Measurements from ENCODE around the gene SORCS1. TPM values are rescaled to one million over a fixed set of nuclear protein-coding genes. Genes with fewer than 3 reads are reported as not detected.
A peak's percentile ranks its signal among the peaks of the same experiment; 100 is the strongest.

SORCS1 gene
- total RNA-seq, 2 experiments from 2014 or later, result not detected

DNA sequence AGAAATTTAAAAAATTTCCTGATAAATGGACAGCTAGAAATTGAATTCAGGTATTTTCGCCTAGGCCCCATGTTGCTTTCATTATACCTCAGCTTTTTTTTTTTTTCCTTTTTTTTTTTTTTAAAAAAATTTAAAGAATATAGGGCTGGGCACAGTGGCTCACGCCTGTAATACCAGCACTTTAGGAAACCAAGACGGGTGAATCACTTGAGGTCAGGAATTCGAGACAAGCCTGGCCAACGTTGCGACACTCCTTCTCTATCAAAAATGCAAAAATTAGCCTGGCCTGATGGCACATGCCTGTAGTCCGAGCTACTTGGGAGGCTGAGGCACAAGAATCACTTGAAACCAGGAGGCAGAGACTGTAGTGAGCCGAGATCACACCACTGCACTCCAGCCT is 334.0 kb downstream of the SORCS1 start:
- Mint-ChIP-seq H3K27ac (no peak overlapping the region), H3K27me3 (no peaks in the 10 kb centered on the region), H3K9me3 (no peaks in the 10 kb centered on the region), H3K4me3 (no peak overlapping the region), H3K4me1 (ENCODE audit: low read depth) (no peaks in the 10 kb centered on the region), H3K36me3 (ENCODE audit: low read depth) (no peaks in the 10 kb centered on the region)
- DNase-seq, result peak in 2 of 14 experiments; percentile 6 to 20
- H3K27ac ChIP-seq (ENCODE audit: low read depth in 1 of 2, low read length in 2 of 2), result no peak overlapping the region
- H3K9me3 ChIP-seq (ENCODE audit: control insufficient read depth in 1 of 2, insufficient read depth in 1 of 2, low read length in 2 of 2), result peaks cover 0 to 2% of the 10 kb centered on the region in 2 experiments
- no peaks in the 10 kb centered on the region for H3K36me3 ChIP-seq (ENCODE audit: insufficient read depth, low read length)
- H3K27me3 ChIP-seq (ENCODE audit: control insufficient read depth in 1 of 2, insufficient read depth in 2 of 2, low read length in 2 of 2), result no peaks in the 10 kb centered on the region
- no peaks in the 10 kb centered on the region for H3K4me1 ChIP-seq (ENCODE audit: insufficient read depth, low read length)
- no peak overlapping the region for H3K4me3 ChIP-seq (ENCODE audit: low read length)
- ChIA-PET CTCF (interaction anchor here (0.6 kb wide), 1 partner anchor 32 kb away, joined by 3 read pairs; no protein-coding TSS in a partner anchor), POLR2A (no interaction called here)
- ATAC-seq (ENCODE audit: poor library complexity), result no peak
- intact Hi-C loops (cut with DNase I, micrococcal nuclease), result no loop called here
- TF ChIP-seq, protein P1, sequence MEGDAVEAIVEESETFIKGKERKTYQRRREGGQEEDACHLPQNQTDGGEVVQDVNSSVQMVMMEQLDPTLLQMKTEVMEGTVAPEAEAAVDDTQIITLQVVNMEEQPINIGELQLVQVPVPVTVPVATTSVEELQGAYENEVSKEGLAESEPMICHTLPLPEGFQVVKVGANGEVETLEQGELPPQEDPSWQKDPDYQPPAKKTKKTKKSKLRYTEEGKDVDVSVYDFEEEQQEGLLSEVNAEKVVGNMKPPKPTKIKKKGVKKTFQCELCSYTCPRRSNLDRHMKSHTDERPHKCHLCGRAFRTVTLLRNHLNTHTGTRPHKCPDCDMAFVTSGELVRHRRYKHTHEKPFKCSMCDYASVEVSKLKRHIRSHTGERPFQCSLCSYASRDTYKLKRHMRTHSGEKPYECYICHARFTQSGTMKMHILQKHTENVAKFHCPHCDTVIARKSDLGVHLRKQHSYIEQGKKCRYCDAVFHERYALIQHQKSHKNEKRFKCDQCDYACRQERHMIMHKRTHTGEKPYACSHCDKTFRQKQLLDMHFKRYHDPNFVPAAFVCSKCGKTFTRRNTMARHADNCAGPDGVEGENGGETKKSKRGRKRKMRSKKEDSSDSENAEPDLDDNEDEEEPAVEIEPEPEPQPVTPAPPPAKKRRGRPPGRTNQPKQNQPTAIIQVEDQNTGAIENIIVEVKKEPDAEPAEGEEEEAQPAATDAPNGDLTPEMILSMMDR (IDR thresholded peaks at IDR 0.05), result no peak

DNA sequence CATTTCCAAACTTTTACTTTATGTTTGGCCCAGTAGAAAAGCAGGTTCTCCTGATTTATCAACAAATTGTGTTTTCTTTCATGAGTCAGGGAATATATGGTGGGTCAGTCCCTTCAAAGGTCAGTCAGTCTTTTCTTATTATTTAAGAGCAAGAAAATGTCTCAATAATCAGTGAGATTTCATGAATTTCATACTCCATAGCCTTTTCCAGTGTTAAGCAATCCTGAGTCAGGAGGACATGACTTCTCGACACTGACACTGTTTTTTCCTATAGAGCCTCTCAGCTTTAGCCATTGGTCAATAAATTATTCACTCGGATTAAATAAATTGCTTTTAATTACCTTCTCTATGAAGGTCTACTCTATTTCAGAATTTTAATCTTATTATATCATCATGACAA is 334.5 kb downstream of the SORCS1 start:
- no peak overlapping the region for H3K4me3 Mint-ChIP-seq
- no peaks in the 10 kb centered on the region for H3K27me3 Mint-ChIP-seq
- H3K4me1 Mint-ChIP-seq (ENCODE audit: low read depth), result no peaks in the 10 kb centered on the region
- ChIA-PET POLR2A (no interaction called here), CTCF (no interaction called here)
- TF ChIP-seq, protein P1 (IDR thresholded peaks at IDR 0.05), result no peak
- Histone ChIP-seq H3K9me3 (ENCODE audit: control insufficient read depth in 1 of 2, insufficient read depth in 1 of 2, low read length in 2 of 2) (peaks cover 0 to 4% of the 10 kb centered on the region in 2 experiments), H3K27ac (ENCODE audit: low read depth in 1 of 2, low read length in 2 of 2) (no peak overlapping the region), H3K4me3 (ENCODE audit: low read length) (no peak overlapping the region), H3K36me3 (ENCODE audit: insufficient read depth, low read length) (no peaks in the 10 kb centered on the region), H3K4me1 (ENCODE audit: insufficient read depth, low read length) (no peaks in the 10 kb centered on the region), H3K27me3 (ENCODE audit: control insufficient read depth in 1 of 2, insufficient read depth in 2 of 2, low read length in 2 of 2) (no peaks in the 10 kb centered on the region)
- H3K36me3 Mint-ChIP-seq (ENCODE audit: low read depth), result no peaks in the 10 kb centered on the region
- H3K27ac Mint-ChIP-seq, result no peak overlapping the region
- DNase-seq, result peak in 1 of 14 experiments; percentile 6
- no peak for ATAC-seq (ENCODE audit: poor library complexity)
- H3K9me3 Mint-ChIP-seq, result no peaks in the 10 kb centered on the region
- intact Hi-C loops (cut with DNase I, micrococcal nuclease), result no loop called here

DNA sequence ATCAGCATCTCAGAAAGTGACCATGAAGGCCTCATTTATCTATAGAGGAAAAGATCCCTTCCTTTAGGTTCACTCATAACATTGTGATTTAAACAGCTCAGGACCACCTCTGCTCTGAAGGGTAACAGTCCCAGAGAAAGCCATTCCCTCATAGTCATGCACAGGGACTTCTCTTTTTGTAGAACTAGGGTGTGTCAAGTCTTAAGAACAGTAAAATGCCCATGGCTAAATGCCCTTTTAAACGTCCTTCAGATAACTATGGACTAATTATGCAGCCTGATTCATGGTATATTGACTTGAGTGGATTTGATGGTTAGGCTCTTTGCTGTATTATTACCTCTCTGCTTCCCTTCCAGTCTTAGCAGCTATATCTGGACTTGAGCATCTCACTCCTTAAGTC is 337.8 kb downstream of the SORCS1 start:
- ATAC-seq (ENCODE audit: poor library complexity) (no peak), DNase-seq (no peak)
- H3K36me3 ChIP-seq (ENCODE audit: insufficient read depth, low read length), result no peaks in the 10 kb centered on the region
- no peaks in the 10 kb centered on the region for H3K27me3 ChIP-seq (ENCODE audit: control insufficient read depth in 1 of 2, insufficient read depth in 2 of 2, low read length in 2 of 2)
- no peaks in the 10 kb centered on the region for H3K4me1 Mint-ChIP-seq (ENCODE audit: low read depth)
- H3K4me3 ChIP-seq (ENCODE audit: low read length), result no peak overlapping the region
- no peak overlapping the region for H3K27ac ChIP-seq (ENCODE audit: low read depth in 1 of 2, low read length in 2 of 2)
- no peaks in the 10 kb centered on the region for H3K27me3 Mint-ChIP-seq
- POLR2A ChIA-PET, result no interaction called here
- no peak overlapping the region for H3K4me3 Mint-ChIP-seq
- H3K9me3 Mint-ChIP-seq, result no peaks in the 10 kb centered on the region
- H3K4me1 ChIP-seq (ENCODE audit: insufficient read depth, low read length), result no peaks in the 10 kb centered on the region
- intact Hi-C loops (cut with DNase I, micrococcal nuclease), result no loop called here
- no peaks in the 10 kb centered on the region for H3K36me3 Mint-ChIP-seq (ENCODE audit: low read depth)
- H3K27ac Mint-ChIP-seq, result no peak overlapping the region
- CTCF ChIA-PET, result interaction anchor here (0.6 kb wide), 1 partner anchor 1872 kb away, joined by 3 read pairs; no protein-coding TSS in a partner anchor
- TF ChIP-seq, protein P1 (IDR thresholded peaks at IDR 0.05), result no peak
- H3K9me3 ChIP-seq (ENCODE audit: control insufficient read depth in 1 of 2, insufficient read depth in 1 of 2, low read length in 2 of 2), result peaks cover 0 to 4% of the 10 kb centered on the region in 2 experiments

All from CD4-positive, alpha-beta T cell (primary cell).